K562 (cell line): ENCODE results near the gene S100A10. TPM values are rescaled to one million over a fixed set of nuclear protein-coding genes. Genes with fewer than 3 reads are reported as not detected.

ENCODE experiments used
- ATAC-seq: fragments of 200-7000 bp; cut with Tn5 transposase; 3 replicates; pipeline ENCODE4 v1.9.1; 2020; ENCODE audit warnings: moderate library complexity
- BruUV-seq: library from RNA; stranded (reverse); fragments of 400-500 nt; replicated peaks from 2 replicates; lab custom pipeline; 2021; lab: Mats Ljungman, UMichigan
- CTCF ChIA-PET: fragments of 300-600 bp; formaldehyde crosslinking; extraction: SDS; loops from one replicate; lab custom pipeline; 2021; ENCODE audit warnings: low intra/inter-chr PET ratio; lab: Yijun Ruan, JAX
- POLR2A ChIA-PET: fragments of 300-600, 350-650 bp; sonication (Branson Sonifier 250); formaldehyde crosslinking; extraction: SDS; loops from one replicate; lab custom pipeline; 2021; ENCODE audit warnings: antibody characterized with exemption, inconsistent platforms; lab: Yijun Ruan, JAX
- DNase-seq, 4 experiments: peaks; one replicate each; pipeline versions ENCODE4 v3.0.0 to v3.0.0-alpha.2; 2011 to 2018; ENCODE audit warnings: low spot score in 3 of 4, mixed read lengths in 3 of 4; ENCODE audit errors: extremely low read depth in 1 of 4
- FAIRE-seq: peaks from 2 replicates; lab custom pipeline; 2011; peaks lifted over from hg19 to GRCh38; lab: Jason Lieb, UNC
- H2AFZ ChIP-seq: 2 replicates; pipeline ENCODE4 v1.6.0; 2011; ENCODE audit warnings: low read depth, low read length, control low read depth, inconsistent platforms
- H3K27ac ChIP-seq: fragments of 200-600 bp; 3 replicates; pipeline ENCODE4 v1.8.0; 2011; ENCODE audit warnings: low read depth, mild to moderate bottlenecking, control low read depth, inconsistent platforms, low read length, moderate library complexity, mixed read lengths; ENCODE audit errors: extremely low read depth
- H3K27me3 ChIP-seq, 2 experiments: fragments of 300-600 bp in 1 of 2; 2 replicates in 1 of 2; 3 replicates in 1 of 2; pipeline versions ENCODE4 v1.6.0 to v1.8.0; 2011; ENCODE audit warnings: inconsistent platforms in 2 of 2, low read length in 2 of 2, mild to moderate bottlenecking in 1 of 2, mixed read lengths in 1 of 2, moderate library complexity in 1 of 2; ENCODE audit not compliant: control insufficient read depth in 2 of 2, insufficient read depth in 2 of 2
- H3K36me3 ChIP-seq: fragments of 300-600 bp; 3 replicates; pipeline ENCODE4 v1.8.0; 2011; ENCODE audit warnings: mild to moderate bottlenecking, low read length, inconsistent platforms; ENCODE audit not compliant: control insufficient read depth, insufficient read depth
- H3K4me1 ChIP-seq, 2 experiments: fragments of 200-600 bp in 1 of 2; replicated peaks in 1 of 2; 2 replicates in 1 of 2; 3 replicates in 1 of 2; pipeline versions ENCODE4 v1.5.1 to v1.8.0; 2011; ENCODE audit warnings: inconsistent platforms in 2 of 2, low read length in 2 of 2, mild to moderate bottlenecking in 1 of 2, mixed read lengths in 1 of 2, moderate library complexity in 1 of 2; ENCODE audit not compliant: control insufficient read depth in 2 of 2, insufficient read depth in 2 of 2
- H3K4me2 ChIP-seq: 2 replicates; pipeline ENCODE4 v1.6.1; 2011; ENCODE audit warnings: low read length, control low read depth, inconsistent platforms, mixed read lengths; ENCODE audit not compliant: insufficient read depth
- H3K4me3 ChIP-seq: fragments of 200-600 bp; sonication (generic), shearing (Covaris generic); 2 replicates; pipeline ENCODE4 v1.5.1; 2016; ENCODE audit warnings: control low read depth, inconsistent platforms
- H3K79me2 ChIP-seq: fragments of 200-600 bp; 3 replicates; pipeline ENCODE4 v1.8.0; 2011; ENCODE audit warnings: low read length, inconsistent platforms; ENCODE audit not compliant: control insufficient read depth, insufficient read depth
- H3K9ac ChIP-seq, 2 experiments: 2 replicates each; pipeline versions ENCODE4 v1.6.0 to v1.6.1; 2011; ENCODE audit warnings: low read depth in 2 of 2, low read length in 2 of 2, control low read depth in 1 of 2, inconsistent platforms in 1 of 2, mild to moderate bottlenecking in 1 of 2, mixed read lengths in 1 of 2; ENCODE audit not compliant: insufficient read depth in 1 of 2
- H3K9me1 ChIP-seq: one replicate; pipeline ENCODE4 v1.6.0; 2011; ENCODE audit warnings: inconsistent platforms, mild to moderate bottlenecking, low read length, moderate library complexity; ENCODE audit not compliant: control insufficient read depth, insufficient read depth
- H3K9me3 ChIP-seq: replicated peaks from 2 replicates; pipeline ENCODE4 v1.5.1; 2011; ENCODE audit warnings: low read depth, low read length, inconsistent platforms; ENCODE audit not compliant: control insufficient read depth, insufficient read depth
- H4K20me1 ChIP-seq: replicated peaks from 2 replicates; pipeline ENCODE4 v1.6.1; 2011; ENCODE audit warnings: low read length, inconsistent platforms, mixed read lengths; ENCODE audit not compliant: control insufficient read depth, insufficient read depth
- ARID2 ChIP-seq: fragments of 450-650 bp; IDR thresholded peaks from 2 replicates; pipeline ENCODE4 v1.6.1; 2017; ENCODE audit warnings: antibody characterized with exemption, mild to moderate bottlenecking
- C11orf30 ChIP-seq: fragments of 450-650 bp; IDR thresholded peaks from 2 replicates; pipeline ENCODE4 v1.6.1; 2016; ENCODE audit warnings: low read depth, mild to moderate bottlenecking
- CTCF ChIP-seq, 3 experiments: IDR thresholded peaks in 2 of 3; conservative IDR thresholded peaks in 1 of 3; 2 replicates each; pipeline ENCODE4 v1.5.1; 2011 to 2012; ENCODE audit warnings: low read length in 3 of 3, mild to moderate bottlenecking in 3 of 3, control low read depth in 2 of 3, improper control_type of control experiment in 1 of 3, inconsistent platforms in 1 of 3, low read depth in 1 of 3, mixed read lengths in 1 of 3, moderate library complexity in 1 of 3; ENCODE audit not compliant: insufficient read depth in 2 of 3
- FOXA3 ChIP-seq, 2 experiments: fragments of 450-650 bp in 1 of 2; sonication (generic) in 1 of 2; formaldehyde crosslinking; IDR thresholded peaks in 1 of 2; conservative IDR thresholded peaks in 1 of 2; 2 replicates each; pipeline versions ENCODE4 v1.4.0 to v1.8.0; 2020 to 2022; ENCODE audit warnings: mild to moderate bottlenecking in 2 of 2, missing genetic modification reagents in 1 of 2
- MAFK ChIP-seq: IDR thresholded peaks from 2 replicates; pipeline ENCODE4 v1.6.1; 2011; ENCODE audit warnings: low read length, improper control_type of control experiment
- MAZ ChIP-seq, 2 experiments: fragments of 450-650 bp in 1 of 2; sonication (generic) in 1 of 2; formaldehyde crosslinking; IDR thresholded peaks in 1 of 2; conservative IDR thresholded peaks in 1 of 2; 2 replicates each; pipeline versions ENCODE4 v1.4.0 to v1.5.0; 2020; ENCODE audit warnings: mild to moderate bottlenecking in 1 of 2, missing genetic modification reagents in 1 of 2
- ZBTB1 ChIP-seq: sonication (generic); formaldehyde crosslinking; IDR thresholded peaks from 2 replicates; pipeline ENCODE4 v1.8.1; 2023; ENCODE audit warnings: missing genetic modification reagents, low read depth, mild to moderate bottlenecking, borderline replicate concordance
- ZNF316 ChIP-seq: fragments of 450-650 bp; IDR thresholded peaks from 2 replicates; pipeline ENCODE4 v1.6.1; 2016
- WGBS: fragments of 100-300 bp; shearing (Covaris generic); methylation state at CpG from one replicate; pipeline ENCODE4 v1.1.6; 2016; ENCODE audit warnings: low coverage, mixed read lengths; ENCODE audit not compliant: insufficient coverage; ENCODE audit errors: missing lambda C conversion rate; 5-methylcytosine and 5-hydroxymethylcytosine counted together
- in situ Hi-C: fragments of 300-500 bp; cut with MboI; formaldehyde crosslinking; loops from 4 replicates; pipeline ENCODE4 v1.15.0; 2018; ENCODE audit warnings: inconsistent platforms, mixed read lengths
- intact Hi-C: fragments of 100-400 bp; cut with micrococcal nuclease; formaldehyde crosslinking; loops from 2 replicates; pipeline ENCODE4 v1.14.2; 2022
- polyA plus RNA-seq, 8 experiments: library from polyadenylated mRNA; depleted of rRNA in 4 of 8; stranded (reverse) in 5 of 8; unstranded in 3 of 8; fragments of >200 nt; fragmentation: Nextera tagmentation in 2 of 8; fragmentation: Illumina TruSeq in 1 of 8; extraction: Ambion mirVana in 2 of 8; extraction: Trizol in 1 of 8; gene quantifications; 2 replicates each; pipeline versions ENCODE4 v1.2.1 to v1.2.3, GENCODE V29; 2011 to 2014; ENCODE audit warnings: inconsistent platforms in 1 of 8, missing spikeins in 1 of 8
- total RNA-seq, 7 experiments: library from RNA; depleted of rRNA in 6 of 7; stranded (reverse); fragments of >200 nt in 6 of 7; fragmentation: Illumina TruSeq in 2 of 7; extraction: Trizol in 2 of 7; gene quantifications; 2 replicates each; pipeline versions ENCODE4 v1.2.1 to v1.2.3, GENCODE V29; 2011 to 2021; ENCODE audit warnings: low replicate concordance in 1 of 7
- TF ChIP-seq, protein P1 (sequence below), 2 experiments: fragments of 450-650 bp; formaldehyde crosslinking in 1 of 2; IDR thresholded peaks; 2 replicates each; pipeline versions ENCODE4 v1.4.0 to v1.6.1; 2014 to 2020; ENCODE audit warnings: mild to moderate bottlenecking in 2 of 2, borderline replicate concordance in 1 of 2, low read depth in 1 of 2

Gene S100A10
- total and polyA plus RNA-seq, 9 of the 15 experiments (the other 6 are each of a cell fraction or from before 2014, with no cell fraction given): 0.32 to 1.6 (median 0.50) TPM; not detected in 3

- H3K4me2 ChIP-seq: no peak overlapping the region
- peak in 2 of 4 experiments; percentile 51 to 68 for DNase-seq
- peaks cover 0 to 9% of the 10 kb centered on the region in 2 experiments; a peak in 4 of 5 replicates for H3K4me1 ChIP-seq
- FAIRE-seq: peak; percentile 79
- no peak overlapping the region for H3K27ac ChIP-seq
- no peak overlapping the region for H3K4me3 ChIP-seq
- ChIA-PET CTCF (interaction anchor here (0.6 to 3.5 kb wide), 8 partner anchors 23 to 215 kb away, joined by 3 to 32 read pairs (median 4); no protein-coding TSS in a partner anchor), POLR2A (interaction anchor here (1.0 to 1.4 kb wide), 2 partner anchors 25 to 33 kb away, joined by 3 read pairs; no protein-coding TSS in a partner anchor)
- 13% methylated on average over 4 of the region's 4 CpGs for WGBS
- H3K27me3 ChIP-seq: peaks cover 0 to 4% of the 10 kb centered on the region in 2 experiments; a peak in 2 of 5 replicates
- H2AFZ ChIP-seq: no peak overlapping the region
- intact Hi-C loops (loop anchor here (1.0 kb wide), 3 partner anchors 29 to 34 kb away; no protein-coding TSS in a partner anchor), in situ Hi-C loops (no loop called here)
- H3K9me1 ChIP-seq: no peaks in the 10 kb centered on the region
- no peaks in the 10 kb centered on the region for H3K9me3 ChIP-seq
- 0 out of 2 replicates have a peak, but pooled peaks cover 3% of the 10 kb centered on the region for H4K20me1 ChIP-seq
- no peaks in the 10 kb centered on the region for H3K79me2 ChIP-seq
- ATAC-seq: peak; percentile 83
- no peak overlapping the region for H3K9ac ChIP-seq
- BruUV-seq: no TSS peak
- no peaks in the 10 kb centered on the region for H3K36me3 ChIP-seq
- TF ChIP-seq MAFK: peak; percentile 55
- TF ChIP-seq FOXA3 (CRISPR knock-in tag; conservative IDR thresholded peaks at IDR 0.05 in 1 of 2, IDR thresholded peaks at IDR 0.05 in 1 of 2): peak in 1 of 2 experiments; percentile 47; a peak in 1 of 4 replicates
- TF ChIP-seq C11orf30: peak; percentile 35; the same call in 1 of the 2 replicates
- no peak for TF ChIP-seq ZBTB1 (CRISPR knock-in tag)
- peak; percentile 60 for TF ChIP-seq ZNF316
- TF ChIP-seq ARID2: peak; percentile 73; the same call in 1 of the 2 replicates
- TF ChIP-seq CTCF (IDR thresholded peaks at IDR 0.05 in 2 of 3, conservative IDR thresholded peaks at IDR 0.05 in 1 of 3; ENCODE audit: insufficient read depth in 2 of 3, low read depth in 1 of 3, low read length in 3 of 3): peak; percentile 81 to 94 (median 83)
- TF ChIP-seq, protein P1, sequence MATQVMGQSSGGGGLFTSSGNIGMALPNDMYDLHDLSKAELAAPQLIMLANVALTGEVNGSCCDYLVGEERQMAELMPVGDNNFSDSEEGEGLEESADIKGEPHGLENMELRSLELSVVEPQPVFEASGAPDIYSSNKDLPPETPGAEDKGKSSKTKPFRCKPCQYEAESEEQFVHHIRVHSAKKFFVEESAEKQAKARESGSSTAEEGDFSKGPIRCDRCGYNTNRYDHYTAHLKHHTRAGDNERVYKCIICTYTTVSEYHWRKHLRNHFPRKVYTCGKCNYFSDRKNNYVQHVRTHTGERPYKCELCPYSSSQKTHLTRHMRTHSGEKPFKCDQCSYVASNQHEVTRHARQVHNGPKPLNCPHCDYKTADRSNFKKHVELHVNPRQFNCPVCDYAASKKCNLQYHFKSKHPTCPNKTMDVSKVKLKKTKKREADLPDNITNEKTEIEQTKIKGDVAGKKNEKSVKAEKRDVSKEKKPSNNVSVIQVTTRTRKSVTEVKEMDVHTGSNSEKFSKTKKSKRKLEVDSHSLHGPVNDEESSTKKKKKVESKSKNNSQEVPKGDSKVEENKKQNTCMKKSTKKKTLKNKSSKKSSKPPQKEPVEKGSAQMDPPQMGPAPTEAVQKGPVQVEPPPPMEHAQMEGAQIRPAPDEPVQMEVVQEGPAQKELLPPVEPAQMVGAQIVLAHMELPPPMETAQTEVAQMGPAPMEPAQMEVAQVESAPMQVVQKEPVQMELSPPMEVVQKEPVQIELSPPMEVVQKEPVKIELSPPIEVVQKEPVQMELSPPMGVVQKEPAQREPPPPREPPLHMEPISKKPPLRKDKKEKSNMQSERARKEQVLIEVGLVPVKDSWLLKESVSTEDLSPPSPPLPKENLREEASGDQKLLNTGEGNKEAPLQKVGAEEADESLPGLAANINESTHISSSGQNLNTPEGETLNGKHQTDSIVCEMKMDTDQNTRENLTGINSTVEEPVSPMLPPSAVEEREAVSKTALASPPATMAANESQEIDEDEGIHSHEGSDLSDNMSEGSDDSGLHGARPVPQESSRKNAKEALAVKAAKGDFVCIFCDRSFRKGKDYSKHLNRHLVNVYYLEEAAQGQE (IDR thresholded peaks at IDR 0.05; ENCODE audit: borderline replicate concordance): peak; percentile 84
- TF ChIP-seq, protein P1 (CRISPR knock-in tag; IDR thresholded peaks at IDR 0.05; ENCODE audit: low read depth): no peak
- TF ChIP-seq MAZ (CRISPR knock-in tag; conservative IDR thresholded peaks at IDR 0.05 in 1 of 2, IDR thresholded peaks at IDR 0.05 in 1 of 2): peak in 1 of 2 experiments; percentile 43; a peak in 1 of 4 replicates
Observed at GRCh38 chr1:151968058-151968457, 25.6 kb downstream of the S100A10 start.
